ENCODE data around the gene ANKRD44.

The ANKRD44 gene

GRCh38 chr2:197310271-197310985 is at the start of gene ANKRD44:
ANKRD44 (minus strand) TSS chr2:197310780; CDS start chr2:197310604, 176 bp downstream.
- no peak for TF ChIP-seq CTCF (IDR thresholded peaks at IDR 0.05; ENCODE audit: low read depth, low read length, missing control alignments)
- peak; percentile 19 for DNase-seq (ENCODE audit: extremely low read depth, low read depth)
- H3K4me3 ChIP-seq (replicated peaks; ENCODE audit: low read depth, low read length) = peak within 1 kb of the TSS; percentile 55

- TF ChIP-seq CTCF (IDR thresholded peaks at IDR 0.05; ENCODE audit: low read depth, low read length, missing control alignments) = peak; percentile 24
- DNase-seq (ENCODE audit: extremely low read depth, low read depth) = no peak
- H3K4me3 ChIP-seq (replicated peaks; ENCODE audit: low read depth, low read length) = no peak overlapping the region
These were observed 49.3 kb upstream of the ANKRD44 start for GRCh38 chr2:197359859-197360258.

GRCh38 chr2:197358931-197359330 is 48.4 kb upstream of the ANKRD44 start:
- TF ChIP-seq CTCF (IDR thresholded peaks at IDR 0.05; ENCODE audit: low read depth, low read length, missing control alignments) = no peak
- H3K4me3 ChIP-seq (replicated peaks; ENCODE audit: low read depth, low read length) = no peak overlapping the region
- DNase-seq (ENCODE audit: extremely low read depth, low read depth) = no peak

GRCh38 chr2:197357986-197358385 is 47.4 kb upstream of the ANKRD44 start:
- no peak for TF ChIP-seq CTCF (IDR thresholded peaks at IDR 0.05; ENCODE audit: low read depth, low read length, missing control alignments)
- no peak for DNase-seq (ENCODE audit: extremely low read depth, low read depth)
- H3K4me3 ChIP-seq (replicated peaks; ENCODE audit: low read depth, low read length) = no peak overlapping the region

- no peak for DNase-seq (ENCODE audit: extremely low read depth, low read depth)
These were observed 45.6 kb upstream of the ANKRD44 start for GRCh38 chr2:197356136-197356535.

GRCh38 chr2:197354169-197354558 is 43.6 kb upstream of the ANKRD44 start:
- no peak overlapping the region for H3K4me3 ChIP-seq (replicated peaks; ENCODE audit: low read depth, low read length)
- DNase-seq (ENCODE audit: extremely low read depth, low read depth) = no peak
- TF ChIP-seq CTCF (IDR thresholded peaks at IDR 0.05; ENCODE audit: low read depth, low read length, missing control alignments) = no peak

More at GRCh38 chr2:197356136-197356535, 45.6 kb upstream of the ANKRD44 start:
- H3K4me3 ChIP-seq (replicated peaks; ENCODE audit: low read depth, low read length) = no peak overlapping the region
- peak; percentile 40 for TF ChIP-seq CTCF (IDR thresholded peaks at IDR 0.05; ENCODE audit: low read depth, low read length, missing control alignments)

Data from HFF-Myc (cell line).